BLaER1 treated with 17β-estradiol and CSF1 and Interleukin-3, amounts not matched to agents 10 nM and 100 nM (cell line): ENCODE measurements around the gene LAMB2.
A peak's percentile ranks its signal among the peaks of the same experiment; 100 is the strongest.

Experiments
- H3K27ac ChIP-seq, 11 experiments: shearing (Covaris generic); formaldehyde crosslinking; 2 replicates each; pipeline ENCODE4 v1.8.1; 2022
- H3K27me3 ChIP-seq, 11 experiments: shearing (Covaris generic); formaldehyde crosslinking; 2 replicates each; pipeline ENCODE4 v1.8.1; 2022
- H3K36me3 ChIP-seq, 11 experiments: shearing (Covaris generic); formaldehyde crosslinking; 2 replicates each; pipeline ENCODE4 v1.8.1; 2022
- H3K4me1 ChIP-seq, 10 experiments: shearing (Covaris generic); formaldehyde crosslinking; 2 replicates each; pipeline ENCODE4 v1.8.1; 2022
- H3K4me2 ChIP-seq, 11 experiments: shearing (Covaris generic); formaldehyde crosslinking; 2 replicates each; pipeline ENCODE4 v1.8.1; 2022
- H3K4me3 ChIP-seq, 10 experiments: shearing (Covaris generic); formaldehyde crosslinking; 2 replicates each; pipeline ENCODE4 v1.8.1; 2022
- H3K9ac ChIP-seq, 11 experiments: shearing (Covaris generic); formaldehyde crosslinking; 2 replicates each; pipeline ENCODE4 v1.8.1; 2022
- H3K9me3 ChIP-seq, 11 experiments: shearing (Covaris generic); formaldehyde crosslinking; replicated peaks in 1 of 11; 2 replicates each; pipeline ENCODE4 v1.8.1; 2022
- H4K20me1 ChIP-seq, 11 experiments: shearing (Covaris generic); formaldehyde crosslinking; 2 replicates each; pipeline ENCODE4 v1.8.1; 2022
- Cebpa-rat ChIP-seq, 11 experiments: shearing (Covaris generic); IDR thresholded peaks; 2 replicates each; pipeline ENCODE4 v1.8.1; 2022

LAMB2 gene

DNA sequence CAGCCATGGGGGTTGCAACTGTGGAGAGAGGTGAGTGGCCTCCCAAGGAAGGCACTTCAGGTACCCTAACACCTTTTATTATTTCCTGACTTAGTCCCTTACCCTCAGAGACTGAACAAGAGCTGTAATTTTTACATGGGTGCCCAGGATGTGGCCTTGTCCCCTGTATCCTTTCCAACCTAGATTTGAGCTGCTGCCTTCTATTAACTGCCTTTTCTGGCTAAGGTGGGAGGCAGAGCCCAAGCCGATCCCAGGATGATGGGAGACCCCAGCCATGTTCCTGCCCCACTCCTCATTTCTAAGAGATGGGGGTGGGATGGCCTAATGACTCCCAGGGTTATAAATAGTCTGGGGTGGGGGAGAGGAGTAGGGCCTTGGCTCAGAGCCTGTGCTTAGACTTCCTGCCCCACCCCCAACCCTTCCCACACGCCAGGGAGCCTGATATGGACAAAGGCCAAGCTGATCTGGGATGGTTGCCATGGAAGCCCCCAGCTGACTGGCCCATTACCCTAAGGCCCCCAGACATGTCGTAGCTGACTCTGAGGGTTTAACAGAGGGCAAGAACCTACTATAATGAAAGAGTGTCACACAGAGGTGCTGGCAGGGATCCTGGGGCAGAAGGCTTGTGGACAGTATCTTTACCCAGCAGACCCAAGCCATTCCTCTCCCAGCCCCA is 40.4 kb upstream of the LAMB2 start:
- Histone ChIP-seq H3K36me3 (peaks cover 0 to 57% (median 0%) of the 10 kb centered on the region in 11 experiments; a peak in 4 of 22 replicates), H3K4me3 (peak overlapping the region in 3 of 10 experiments; percentile 11 to 93 (median 75); a peak in 7 of 20 replicates), H3K4me1 (peaks cover 63 to 85% (median 81%) of the 10 kb centered on the region in 10 experiments), H4K20me1 (peaks cover 0 to 50% (median 0%) of the 10 kb centered on the region in 11 experiments; a peak in 4 of 22 replicates), H3K27me3 (no peaks in the 10 kb centered on the region; a peak in 1 of 22 replicates), H3K9me3 (no peaks in the 10 kb centered on the region), H3K27ac (peak overlapping the region in 8 of 11 experiments; percentile 10 to 79 (median 56); a peak in 12 of 22 replicates), H3K9ac (peak overlapping the region in 9 of 11 experiments; percentile 11 to 96 (median 76); a peak in 11 of 22 replicates), H3K4me2 (peak overlapping the region; percentile 84 to 100 (median 96))
- TF ChIP-seq Cebpa-rat (IDR thresholded peaks at IDR 0.05), result no peak

DNA sequence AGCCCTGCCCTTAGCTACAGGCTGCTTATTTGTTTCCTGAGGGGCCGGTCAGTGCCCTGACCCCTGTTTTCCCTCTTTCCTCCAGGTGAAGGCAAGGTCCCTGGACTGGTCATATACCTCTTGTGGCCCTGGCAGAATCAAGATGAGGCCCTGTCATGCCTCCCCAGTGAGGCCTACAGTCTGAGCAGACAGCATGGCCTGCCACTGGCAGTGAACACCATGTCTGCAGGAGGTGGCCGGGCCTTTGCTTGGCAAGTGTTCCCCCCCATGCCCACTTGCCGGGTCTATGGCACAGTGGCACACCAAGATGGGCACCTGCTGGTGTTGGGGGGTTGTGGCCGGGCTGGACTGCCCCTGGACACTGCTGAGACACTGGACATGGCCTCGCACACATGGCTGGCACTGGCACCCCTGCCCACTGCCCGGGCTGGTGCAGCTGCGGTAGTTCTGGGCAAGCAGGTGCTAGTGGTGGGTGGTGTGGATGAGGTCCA is 39.7 kb upstream of the LAMB2 start:
- Histone ChIP-seq H3K27ac (peak overlapping the region in 8 of 11 experiments; percentile 1 to 79 (median 72); a peak in 8 of 22 replicates), H3K9me3 (no peaks in the 10 kb centered on the region), H3K4me3 (peak overlapping the region in 7 of 10 experiments; percentile 61 to 93 (median 71); a peak in 11 of 20 replicates), H3K27me3 (no peaks in the 10 kb centered on the region; a peak in 1 of 22 replicates), H4K20me1 (peaks cover 0 to 45% (median 0%) of the 10 kb centered on the region in 11 experiments; a peak in 4 of 22 replicates), H3K4me2 (peak overlapping the region; percentile 84 to 100 (median 96)), H3K36me3 (peaks cover 0 to 52% (median 0%) of the 10 kb centered on the region in 11 experiments; a peak in 4 of 22 replicates), H3K9ac (peak overlapping the region in 8 of 11 experiments; percentile 75 to 96 (median 80); a peak in 12 of 22 replicates), H3K4me1 (peaks cover 63 to 78% (median 75%) of the 10 kb centered on the region in 10 experiments)
- TF ChIP-seq Cebpa-rat (IDR thresholded peaks at IDR 0.05), result no peak

DNA sequence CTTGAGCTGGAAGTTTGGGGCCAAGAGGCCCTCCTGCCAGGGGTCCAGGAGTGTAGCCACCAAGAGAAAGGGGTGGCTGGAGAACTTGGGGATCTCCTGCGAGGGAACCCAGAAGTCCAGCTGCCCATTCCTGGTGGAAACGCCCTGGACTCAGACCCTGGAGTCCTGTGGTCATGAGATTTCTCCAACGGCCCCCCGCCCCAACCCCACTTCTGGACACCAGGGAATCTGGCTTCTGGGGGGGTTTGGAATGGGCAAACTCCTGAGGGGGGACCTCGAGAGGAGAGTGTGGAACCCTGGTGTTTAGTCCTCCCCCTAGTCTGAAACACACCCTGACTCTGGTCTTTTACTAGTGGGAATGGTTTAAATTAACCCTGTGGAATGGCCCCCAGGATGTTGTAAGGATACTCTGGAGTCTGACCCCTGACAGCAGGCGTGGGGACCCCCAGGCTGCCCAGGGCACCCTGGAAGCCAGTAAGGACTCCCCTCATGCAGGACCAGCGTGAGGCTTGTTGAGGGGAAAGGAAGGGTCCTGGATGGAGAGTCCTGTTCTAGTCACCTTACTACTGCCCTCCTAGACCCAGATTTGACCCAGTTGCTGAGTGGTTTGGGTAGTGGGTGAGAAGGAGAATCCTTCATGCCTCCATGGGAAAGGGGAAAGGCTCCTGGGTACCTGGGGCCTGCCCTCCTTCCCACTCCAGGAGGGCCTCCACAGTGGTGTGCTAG is 39.1 kb upstream of the LAMB2 start:
- Histone ChIP-seq H3K36me3 (peaks cover 0 to 46% (median 0%) of the 10 kb centered on the region in 11 experiments; a peak in 4 of 22 replicates), H3K9me3 (no peaks in the 10 kb centered on the region), H3K4me1 (peaks cover 59 to 72% (median 68%) of the 10 kb centered on the region in 10 experiments), H3K4me2 (peak overlapping the region; percentile 84 to 100 (median 96)), H4K20me1 (peaks cover 0 to 38% (median 0%) of the 10 kb centered on the region in 11 experiments; a peak in 4 of 22 replicates), H3K27me3 (no peaks in the 10 kb centered on the region; a peak in 1 of 22 replicates), H3K9ac (peak overlapping the region; percentile 66 to 96 (median 79)), H3K4me3 (peak overlapping the region; percentile 59 to 93 (median 66)), H3K27ac (peak overlapping the region; percentile 47 to 76 (median 69))
- TF ChIP-seq Cebpa-rat (IDR thresholded peaks at IDR 0.05), result no peak

DNA sequence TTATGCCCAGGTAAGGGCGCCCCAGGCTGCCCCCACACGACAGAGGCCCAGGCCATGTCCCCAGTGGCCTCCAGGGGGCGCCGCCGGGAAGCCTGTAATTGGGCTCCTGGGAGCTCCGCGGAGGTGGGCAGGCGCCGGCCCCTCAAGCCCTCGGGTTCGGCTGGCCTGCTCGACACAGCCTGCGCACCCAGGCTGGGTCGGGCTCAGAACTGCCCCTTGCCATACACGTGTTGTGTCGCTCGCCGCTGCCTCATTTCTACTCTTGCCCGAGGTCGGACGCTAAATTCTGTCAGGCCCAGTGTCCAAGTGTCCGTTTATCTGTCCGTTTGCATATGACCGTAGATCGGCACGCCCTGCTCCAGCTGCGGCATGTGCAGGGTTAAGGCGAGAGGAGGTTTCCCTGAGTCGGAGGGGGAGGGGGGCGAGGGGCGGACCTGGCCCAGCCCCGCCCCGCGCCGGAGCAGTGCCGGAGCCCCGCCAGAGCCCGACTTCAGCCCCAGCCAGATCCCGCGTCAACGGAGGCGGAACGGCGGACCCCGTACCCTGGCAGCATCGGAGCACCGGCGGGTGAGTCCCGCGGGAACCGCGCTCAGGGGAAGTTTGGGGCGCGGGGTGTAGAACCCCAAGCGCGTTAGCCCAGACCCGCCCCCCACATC is 38.4 kb upstream of the LAMB2 start, which contains the start of gene KLHDC8B:
KLHDC8B (plus strand) TSS at position 480 of the 656 bp plus-strand sequence. CDS start 1,172 bp downstream, outside the sequence.
- Histone ChIP-seq H3K4me3 (peak within 1 kb of the TSS; percentile 59 to 93 (median 66)), H3K9me3 (0 out of 22 replicates have a peak, but pooled peaks cover 0 to 4% (median 0%) of the 10 kb centered on the region in 11 experiments), H3K36me3 (peaks cover 0 to 40% (median 0%) of the 10 kb centered on the region in 11 experiments; a peak in 4 of 22 replicates), H3K4me1 (peaks cover 59 to 71% (median 67%) of the 10 kb centered on the region in 10 experiments), H3K27me3 (no peaks in the 10 kb centered on the region; a peak in 1 of 22 replicates), H3K4me2 (peak within 1 kb of the TSS; percentile 84 to 100 (median 96)), H4K20me1 (peaks cover 0 to 32% (median 0%) of the 10 kb centered on the region in 11 experiments; a peak in 4 of 22 replicates), H3K27ac (peak within 1 kb of the TSS; percentile 47 to 76 (median 69)), H3K9ac (peak within 1 kb of the TSS; percentile 66 to 96 (median 79))
- TF ChIP-seq Cebpa-rat (IDR thresholded peaks at IDR 0.05), result no peak

GRCh38 chr3:49170744-49171118 is 37.9 kb upstream of the LAMB2 start:
- TF ChIP-seq Cebpa-rat (IDR thresholded peaks at IDR 0.05), result no peak
- H3K27me3 ChIP-seq, result no peaks in the 10 kb centered on the region; a peak in 1 of 22 replicates
- H3K36me3 ChIP-seq, result peaks cover 0 to 34% (median 0%) of the 10 kb centered on the region in 11 experiments; a peak in 4 of 22 replicates
- H3K4me2 ChIP-seq, result peak overlapping the region; percentile 84 to 100 (median 96)
- 0 out of 22 replicates have a peak, but pooled peaks cover 0 to 4% (median 0%) of the 10 kb centered on the region in 11 experiments for H3K9me3 ChIP-seq
- H3K9ac ChIP-seq, result peak overlapping the region; percentile 66 to 96 (median 79)
- H4K20me1 ChIP-seq, result peaks cover 0 to 27% (median 0%) of the 10 kb centered on the region in 11 experiments; a peak in 4 of 22 replicates
- peaks cover 54 to 67% (median 62%) of the 10 kb centered on the region in 10 experiments for H3K4me1 ChIP-seq
- H3K4me3 ChIP-seq, result peak overlapping the region; percentile 59 to 93 (median 66)
- H3K27ac ChIP-seq, result peak overlapping the region; percentile 47 to 76 (median 69); a peak in 20 of 22 replicates

GRCh38 chr3:49166752-49167556 is 34.1 kb upstream of the LAMB2 start:
- peaks cover 0 to 12% (median 0%) of the 10 kb centered on the region in 11 experiments; a peak in 6 of 22 replicates for H4K20me1 ChIP-seq
- peaks cover 53 to 65% (median 59%) of the 10 kb centered on the region in 10 experiments for H3K4me1 ChIP-seq
- peak overlapping the region; percentile 64 to 85 (median 76); a peak in 17 of 20 replicates for H3K4me3 ChIP-seq
- H3K4me2 ChIP-seq, result peak overlapping the region; percentile 42 to 99 (median 88)
- H3K27ac ChIP-seq, result peak overlapping the region; percentile 82 to 96 (median 90); a peak in 21 of 22 replicates
- no peaks in the 10 kb centered on the region; a peak in 1 of 22 replicates for H3K27me3 ChIP-seq
- H3K9me3 ChIP-seq, result 0 out of 22 replicates have a peak, but pooled peaks cover 0 to 4% (median 0%) of the 10 kb centered on the region in 11 experiments
- H3K9ac ChIP-seq, result peak overlapping the region in 7 of 11 experiments; percentile 87 to 90 (median 88); a peak in 9 of 22 replicates
- H3K36me3 ChIP-seq, result peaks cover 16 to 26% (median 22%) of the 10 kb centered on the region in 11 experiments
- TF ChIP-seq Cebpa-rat (IDR thresholded peaks at IDR 0.05), result no peak
